ENCODE results near the gene GTPBP2. TPM values are rescaled to one million over a fixed set of nuclear protein-coding genes. Genes with fewer than 3 reads are reported as not detected.

GTPBP2 gene
- polyA plus RNA-seq, 1 donor (not counting 4 experiments of a cell fraction or from before 2014, with no cell fraction given): 59.5 TPM

- H2AFZ ChIP-seq (ENCODE audit: control insufficient read depth, low read length): no peak overlapping the region
- H3K79me2 ChIP-seq (ENCODE audit: control insufficient read depth, insufficient read depth, low read length): peaks cover 48% of the 10 kb centered on the region
- no peak overlapping the region for H3K4me3 ChIP-seq (ENCODE audit: control insufficient read depth in 2 of 3, extremely low read depth in 1 of 3, insufficient read depth in 2 of 3, low read depth in 1 of 3, low read length in 3 of 3)
- TF ChIP-seq EZH2 (IDR thresholded peaks at IDR 0.05; ENCODE audit: low read length): no peak
- TF ChIP-seq CTCF (optimal IDR thresholded peaks at IDR 0.05 in 1 of 3, IDR thresholded peaks at IDR 0.05 in 1 of 3, conservative IDR thresholded peaks at IDR 0.05 in 1 of 3; ENCODE audit: extremely low read depth in 1 of 3, insufficient read depth in 2 of 3, low read length in 3 of 3): no peak
- no peaks in the 10 kb centered on the region for H3K27me3 ChIP-seq (ENCODE audit: control insufficient read depth, extremely low read depth, insufficient read depth, low read length)
- DNase-seq (ENCODE audit: low read depth, low spot score) (no peak), FAIRE-seq (no peak)
- no peaks in the 10 kb centered on the region for H3K9me1 ChIP-seq (ENCODE audit: control insufficient read depth, extremely low read depth, insufficient read depth, low read length)
- peaks cover 10% of the 10 kb centered on the region for H3K4me1 ChIP-seq (ENCODE audit: control insufficient read depth, extremely low read depth, insufficient read depth, low read length)
- dilution Hi-C loops (cut with MboI; ENCODE audit: extremely low pct_ligation_motif_present, low sequenced_read_pairs): no loop called here
- H3K4me2 ChIP-seq (ENCODE audit: control insufficient read depth, extremely low read depth, insufficient read depth, low read depth, low read length): no peak overlapping the region
- H4K20me1 ChIP-seq (ENCODE audit: control insufficient read depth, extremely low read depth, insufficient read depth, low read length): no peaks in the 10 kb centered on the region
- H3K36me3 ChIP-seq (ENCODE audit: control insufficient read depth in 2 of 2, extremely low read depth in 1 of 2, insufficient read depth in 2 of 2, low read length in 2 of 2): peaks cover 13 to 21% of the 10 kb centered on the region in 2 experiments
- H3K9me3 ChIP-seq (ENCODE audit: control insufficient read depth, low read depth, low read length): no peaks in the 10 kb centered on the region
- no peak overlapping the region for H3K9ac ChIP-seq (ENCODE audit: control insufficient read depth, extremely low read depth, insufficient read depth, low read length)
- H3K27ac ChIP-seq (ENCODE audit: control insufficient read depth, insufficient read depth, low read length): no peak overlapping the region
Observed at GRCh38 chr6:43639984-43640800, 11.1 kb upstream of the GTPBP2 start.

- Histone ChIP-seq H3K4me3 (ENCODE audit: control insufficient read depth in 2 of 3, extremely low read depth in 1 of 3, insufficient read depth in 2 of 3, low read depth in 1 of 3, low read length in 3 of 3) (peak overlapping the region; percentile 67 to 100 (median 99)), H3K9ac (ENCODE audit: control insufficient read depth, extremely low read depth, insufficient read depth, low read length) (peak overlapping the region; percentile 90), H3K36me3 (ENCODE audit: control insufficient read depth in 2 of 2, extremely low read depth in 1 of 2, insufficient read depth in 2 of 2, low read length in 2 of 2) (peaks cover 11 to 17% of the 10 kb centered on the region in 2 experiments), H3K4me1 (ENCODE audit: control insufficient read depth, extremely low read depth, insufficient read depth, low read length) (peaks cover 11% of the 10 kb centered on the region), H3K9me3 (ENCODE audit: control insufficient read depth, low read depth, low read length) (no peaks in the 10 kb centered on the region), H2AFZ (ENCODE audit: control insufficient read depth, low read length) (peak overlapping the region; percentile 96), H3K4me2 (ENCODE audit: control insufficient read depth, extremely low read depth, insufficient read depth, low read depth, low read length) (peak overlapping the region; percentile 100), H3K27me3 (ENCODE audit: control insufficient read depth, extremely low read depth, insufficient read depth, low read length) (no peaks in the 10 kb centered on the region), H3K27ac (ENCODE audit: control insufficient read depth, insufficient read depth, low read length) (peak overlapping the region; percentile 72), H3K79me2 (ENCODE audit: control insufficient read depth, insufficient read depth, low read length) (peaks cover 46% of the 10 kb centered on the region), H4K20me1 (ENCODE audit: control insufficient read depth, extremely low read depth, insufficient read depth, low read length) (no peaks in the 10 kb centered on the region), H3K9me1 (ENCODE audit: control insufficient read depth, extremely low read depth, insufficient read depth, low read length) (no peaks in the 10 kb centered on the region)
- DNase-seq (ENCODE audit: low read depth, low spot score) (no peak), FAIRE-seq (no peak)
- TF ChIP-seq CTCF (optimal IDR thresholded peaks at IDR 0.05 in 1 of 3, IDR thresholded peaks at IDR 0.05 in 1 of 3, conservative IDR thresholded peaks at IDR 0.05 in 1 of 3; ENCODE audit: extremely low read depth in 1 of 3, insufficient read depth in 2 of 3, low read length in 3 of 3) (no peak), EZH2 (IDR thresholded peaks at IDR 0.05; ENCODE audit: low read length) (no peak)
- dilution Hi-C loops (cut with MboI; ENCODE audit: extremely low pct_ligation_motif_present, low sequenced_read_pairs): no loop called here
Observed at GRCh38 chr6:43636308-43636659, 7.2 kb upstream of the GTPBP2 start.

Data from keratinocyte (primary cell).